Central memory CD4-positive, alpha-beta T cell (primary cell): Measurements from ENCODE around the gene ERBB4.
"Not testable (repeated sequence)": the region's sequence is repeated elsewhere in the genome, so short reads cannot be mapped to it uniquely, and the experiment has no call there.

Experiments
- DNase-seq: peaks from one replicate; pipeline ENCODE4 v3.0.0; 2022

The ERBB4 gene

DNA sequence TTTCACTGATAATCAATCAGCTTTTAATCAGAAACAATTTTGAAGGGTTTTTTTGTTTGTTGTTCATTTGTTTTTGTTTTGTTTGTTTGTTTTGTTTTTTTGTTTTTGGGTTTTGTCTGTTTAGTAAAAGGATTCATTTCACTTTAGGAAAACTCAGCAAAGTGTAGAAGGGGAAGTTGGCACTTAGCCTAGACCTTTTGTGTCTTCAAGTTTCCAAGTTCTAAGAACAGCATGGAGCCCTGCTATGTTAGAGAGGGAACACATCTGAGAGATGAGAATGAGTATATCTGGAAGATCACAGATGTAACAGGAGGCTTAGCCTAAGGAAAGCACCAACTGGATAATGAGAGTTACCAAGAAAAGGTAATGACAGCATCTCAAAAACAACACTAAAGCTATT, 501.5 kb downstream of the ERBB4 start:
- no peak for DNase-seq

DNA sequence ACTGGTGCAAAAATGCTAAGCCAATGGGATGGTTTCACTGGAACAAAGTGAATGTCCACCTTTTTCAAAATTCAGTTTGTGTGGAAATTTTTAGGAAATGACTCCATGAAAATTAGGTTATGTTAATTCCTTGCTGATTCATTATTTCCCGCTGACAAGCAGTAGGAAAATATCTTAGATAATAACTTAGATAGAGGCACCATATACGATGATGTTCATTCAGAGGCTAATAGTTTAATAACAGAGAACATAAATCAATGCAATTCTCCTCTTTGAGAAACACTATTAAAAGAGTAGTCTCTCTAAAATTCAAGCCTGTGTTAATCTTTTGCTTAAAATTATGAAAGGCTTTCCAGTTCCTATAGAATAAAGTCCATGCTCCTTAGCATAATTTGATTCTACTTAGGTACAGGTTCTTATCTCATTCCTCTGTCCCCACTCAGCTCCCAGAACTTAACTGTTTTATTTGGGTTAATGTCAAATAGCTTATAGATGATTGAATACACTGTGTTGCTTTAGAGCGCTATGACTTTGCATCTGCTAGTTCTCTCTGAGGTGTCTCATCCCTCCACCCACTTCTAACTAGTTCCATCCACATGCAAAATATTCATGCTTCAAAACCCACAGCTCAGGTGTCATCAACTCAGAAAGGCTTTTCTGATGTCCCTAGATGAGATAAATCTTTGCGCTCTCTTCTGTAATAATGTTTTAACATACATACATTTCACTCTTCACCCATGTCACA, 503.6 kb downstream of the ERBB4 start:
- no peak for DNase-seq

DNA sequence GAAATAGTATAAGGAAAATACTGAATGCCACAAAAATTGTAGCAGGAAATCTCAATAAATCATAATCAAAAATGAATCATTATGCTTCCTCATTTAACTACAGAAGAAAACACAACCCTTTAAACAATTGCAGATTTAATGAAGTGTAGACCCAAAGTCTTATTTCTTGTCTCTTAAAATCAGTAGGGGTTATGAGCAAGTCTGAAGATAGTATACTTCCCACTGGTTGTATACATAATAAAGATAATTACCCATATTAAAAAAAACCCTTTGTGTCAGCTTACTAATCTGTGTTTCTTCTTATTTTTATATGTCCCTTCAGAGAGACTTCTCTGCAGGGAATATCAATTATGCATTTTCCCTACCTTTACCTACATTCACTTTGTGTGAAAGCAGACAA, 504.7 kb downstream of the ERBB4 start:
- no peak for DNase-seq

DNA sequence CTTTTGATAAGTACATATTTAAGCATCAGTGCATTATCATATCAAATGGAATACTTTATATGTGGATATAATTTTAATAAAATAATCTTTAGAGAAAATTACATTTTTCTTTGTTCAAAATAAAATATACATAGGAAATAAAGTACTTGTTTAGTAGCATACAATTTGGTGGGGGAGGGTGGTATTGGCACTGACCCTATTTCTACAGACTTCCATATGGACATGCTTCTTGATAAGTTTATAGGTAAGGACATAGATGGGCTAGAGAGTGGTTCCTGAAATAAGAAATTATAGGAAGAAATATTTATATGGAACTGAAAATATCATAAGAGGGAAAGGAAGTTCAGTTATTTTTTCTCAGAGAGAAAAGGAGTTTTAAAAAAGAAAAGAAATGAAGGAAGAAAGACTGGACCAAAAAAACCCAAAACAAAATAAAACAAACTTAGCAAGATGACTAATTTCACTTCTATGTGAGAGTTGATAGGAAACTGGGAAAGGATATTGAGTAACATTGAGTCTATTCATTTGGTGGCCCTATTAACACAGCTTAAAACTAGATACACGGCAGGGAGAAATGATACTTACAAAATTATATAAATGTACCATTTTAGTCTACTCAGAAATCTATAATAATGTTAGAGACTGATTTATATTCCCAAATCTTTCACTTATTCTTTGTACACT, 505.9 kb downstream of the ERBB4 start:
- DNase-seq: no peak

DNA sequence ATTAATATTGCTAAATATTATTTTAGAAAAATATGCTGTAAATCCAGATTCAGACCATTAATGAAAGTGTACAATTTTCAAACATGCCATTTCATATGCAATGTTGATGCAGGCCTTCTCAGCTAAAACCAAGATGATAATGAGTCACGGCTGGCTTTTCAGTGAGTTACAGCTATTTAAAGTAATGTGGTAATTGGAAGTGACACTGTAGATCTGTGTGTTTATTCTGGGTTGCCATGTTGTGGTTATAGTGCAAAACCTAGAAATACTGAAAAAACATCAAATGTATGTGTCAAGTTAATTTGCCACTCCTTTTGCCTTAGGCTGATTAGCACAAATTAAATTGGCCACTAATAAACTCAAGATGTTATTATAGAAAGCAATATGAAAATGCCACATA, 506.6 kb downstream of the ERBB4 start:
- DNase-seq: no peak

DNA sequence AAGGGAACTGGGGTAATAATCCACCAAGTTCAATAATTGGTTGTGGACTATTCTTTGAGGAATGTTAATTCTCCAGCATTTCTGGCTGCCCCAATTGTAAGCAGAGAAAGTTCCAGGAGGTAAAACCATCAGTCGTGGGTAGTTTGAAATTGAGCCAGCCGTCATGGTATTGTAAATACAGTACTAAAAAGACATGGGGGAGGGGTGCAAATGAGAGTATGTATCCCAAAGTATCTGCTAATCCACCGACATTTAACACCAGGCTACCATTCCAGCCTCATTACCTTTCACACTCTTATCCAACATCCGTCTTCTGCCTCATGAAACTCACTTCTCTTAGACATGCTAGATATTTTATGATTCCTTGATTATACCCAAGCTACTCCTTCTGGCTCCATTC, 507.9 kb downstream of the ERBB4 start:
- DNase-seq: no peak

DNA sequence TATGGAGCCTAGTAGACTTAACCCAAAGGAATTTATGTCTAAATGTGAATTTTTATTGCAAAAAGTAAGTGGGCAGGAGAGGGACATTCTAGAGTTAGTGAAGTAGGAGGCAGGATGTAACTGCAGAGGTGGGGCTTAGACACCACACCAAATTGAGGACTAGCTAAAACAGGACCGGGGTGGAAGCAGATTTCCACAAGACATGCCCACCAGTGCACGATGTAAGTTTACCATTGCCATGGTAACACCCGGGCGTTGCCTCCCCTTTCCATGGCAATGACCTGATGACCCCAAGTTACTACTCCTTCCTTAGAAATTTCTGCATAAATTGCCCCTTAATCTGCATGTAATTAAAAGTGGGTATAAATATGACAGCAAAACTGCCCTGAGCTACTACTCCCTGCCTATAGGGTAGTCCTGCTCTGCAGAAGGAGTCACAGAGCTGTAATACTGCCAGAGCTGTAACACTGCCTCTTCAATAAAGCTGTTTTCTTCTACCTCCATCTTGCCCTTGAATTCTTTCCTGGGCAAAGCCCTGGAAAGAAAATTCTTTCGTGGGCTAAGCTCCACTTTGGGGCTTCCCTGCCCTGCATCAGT, 509.7 kb downstream of the ERBB4 start:
- no peak for DNase-seq

DNA sequence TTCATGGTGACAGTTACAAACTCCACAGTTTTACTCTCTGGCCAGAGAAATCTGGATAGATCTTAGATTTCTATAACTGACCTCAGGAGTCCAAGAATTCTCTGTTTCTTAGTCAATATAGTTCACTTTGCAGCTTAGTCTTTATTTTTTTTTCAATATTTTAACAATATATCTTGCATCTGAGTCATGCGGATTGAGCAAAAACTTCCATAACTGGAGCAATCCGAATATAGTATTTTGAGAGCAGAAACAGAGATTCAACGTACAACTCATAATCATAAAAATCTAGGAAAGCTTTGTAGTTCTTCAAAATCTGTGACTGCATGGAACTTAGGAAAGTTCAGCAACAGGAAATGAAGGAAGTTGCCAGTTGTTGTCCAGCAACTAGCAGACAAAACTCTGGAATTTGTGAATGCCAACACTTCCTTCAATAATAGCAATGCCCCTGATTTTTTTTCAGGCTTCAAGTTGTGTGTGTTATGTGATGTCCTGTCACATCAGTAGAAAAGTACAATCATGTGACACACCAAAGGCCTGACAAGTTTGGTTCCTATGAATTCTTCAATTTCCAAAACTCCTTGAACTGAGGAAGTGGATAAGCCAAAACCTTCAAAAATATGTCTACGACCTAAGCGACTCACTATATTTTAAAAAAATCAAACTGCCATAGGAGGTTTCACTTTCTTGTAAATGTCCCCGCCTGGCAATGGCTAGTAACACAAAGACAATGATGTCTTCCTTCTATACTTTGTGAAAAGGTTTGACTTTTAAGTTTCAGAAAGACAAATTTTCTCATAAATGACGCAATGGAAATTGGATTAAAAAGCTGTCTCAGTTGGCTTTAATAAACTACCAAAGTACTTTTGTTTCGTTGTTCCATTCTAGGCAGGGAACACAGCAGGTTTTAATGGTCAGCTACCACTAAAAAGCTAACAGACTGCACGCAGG, 510.6 kb downstream of the ERBB4 start:
- no peak for DNase-seq

DNA sequence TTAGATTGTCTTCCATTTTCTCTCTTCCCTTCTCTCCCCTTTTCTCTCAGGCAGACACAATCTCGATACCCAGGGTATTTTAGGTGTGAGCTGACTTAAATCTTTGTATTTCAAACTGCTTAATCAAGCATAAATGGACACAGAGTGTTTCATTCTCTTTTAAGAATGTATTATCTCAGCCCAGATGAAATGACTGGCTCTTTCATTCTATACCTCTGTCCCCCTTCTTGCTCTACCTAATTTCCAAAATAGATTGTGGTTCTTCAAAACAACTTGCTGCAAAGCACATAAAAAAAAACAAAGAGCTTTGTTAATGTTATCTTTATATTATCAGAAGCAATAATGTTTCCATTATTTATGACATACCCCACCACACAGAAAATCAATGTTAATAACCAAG, 514.6 kb downstream of the ERBB4 start:
- DNase-seq: no peak

DNA sequence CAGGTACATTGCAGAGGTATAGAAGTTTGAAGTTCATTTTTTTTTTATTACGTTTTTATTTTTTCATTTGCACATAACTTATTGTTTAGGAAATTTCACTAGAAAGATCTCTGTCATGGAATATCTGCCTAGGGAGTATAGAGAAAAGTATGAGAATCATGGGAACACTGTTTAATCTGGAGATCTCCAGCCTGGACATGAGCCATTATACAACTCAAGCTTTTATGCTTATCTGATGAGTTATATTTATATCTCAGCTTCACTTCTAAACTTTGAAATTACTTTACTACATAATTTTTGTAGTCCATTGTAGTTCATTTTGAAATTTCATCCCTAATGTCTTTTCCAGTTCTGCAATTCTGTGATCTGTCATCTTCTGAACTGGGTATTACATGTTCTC, 515.6 kb downstream of the ERBB4 start:
- no peak for DNase-seq

DNA sequence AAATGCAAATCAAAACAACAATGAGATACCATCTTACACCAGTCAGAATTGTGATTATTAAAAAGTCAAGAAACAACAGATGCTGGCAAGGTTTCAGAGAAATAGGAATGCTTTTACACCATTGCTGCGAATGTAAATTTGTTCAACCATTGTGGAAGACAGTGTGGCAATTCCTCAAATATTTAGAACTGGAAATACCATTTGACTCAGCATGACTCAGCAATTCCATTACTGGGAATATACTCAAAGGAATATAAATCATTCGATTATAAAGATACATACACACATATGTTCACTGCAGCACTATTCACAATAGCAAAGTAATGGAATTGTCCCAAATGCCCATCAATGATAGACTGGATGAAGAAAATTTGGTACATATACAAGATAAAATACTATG, 516.7 kb downstream of the ERBB4 start:
- no peak for DNase-seq

DNA sequence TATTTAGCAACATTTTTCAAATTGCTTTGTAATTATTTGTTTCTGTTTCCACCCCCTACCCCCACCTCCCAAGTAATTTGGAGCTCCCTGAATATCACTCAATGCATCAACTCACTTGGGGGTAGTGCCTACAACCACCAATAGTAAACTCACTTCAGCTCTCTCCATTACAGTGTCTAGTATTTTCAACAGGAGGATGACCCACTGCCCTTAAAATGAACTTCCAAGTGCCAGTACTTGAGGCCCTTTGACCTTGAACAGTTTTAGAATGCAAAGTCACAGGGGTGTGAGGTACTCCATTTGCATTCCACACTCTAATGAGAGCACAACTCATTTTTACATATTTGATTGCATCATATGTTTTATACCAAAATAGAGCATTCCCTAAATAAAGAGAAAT, 523.0 kb downstream of the ERBB4 start:
- no peak for DNase-seq

DNA sequence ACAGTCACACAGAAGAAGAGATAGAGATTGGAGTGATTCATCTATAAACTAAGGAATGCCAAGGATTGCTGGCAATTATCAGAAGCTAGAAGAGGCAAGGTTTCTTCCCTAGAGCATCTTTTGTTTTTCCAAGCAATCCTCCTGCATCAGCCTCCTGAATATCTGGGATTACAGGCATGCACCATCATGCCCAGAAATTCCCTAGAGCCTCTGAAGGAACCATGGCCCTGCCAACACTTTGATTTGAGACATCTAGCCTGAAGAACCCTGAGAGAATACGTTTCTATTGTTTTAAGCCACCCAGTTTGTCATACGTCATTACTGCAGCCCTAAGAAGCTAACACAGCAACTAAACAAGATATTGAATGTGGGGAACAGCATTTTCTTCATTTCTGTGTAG, 525.0 kb downstream of the ERBB4 start:
- no peak for DNase-seq

DNA sequence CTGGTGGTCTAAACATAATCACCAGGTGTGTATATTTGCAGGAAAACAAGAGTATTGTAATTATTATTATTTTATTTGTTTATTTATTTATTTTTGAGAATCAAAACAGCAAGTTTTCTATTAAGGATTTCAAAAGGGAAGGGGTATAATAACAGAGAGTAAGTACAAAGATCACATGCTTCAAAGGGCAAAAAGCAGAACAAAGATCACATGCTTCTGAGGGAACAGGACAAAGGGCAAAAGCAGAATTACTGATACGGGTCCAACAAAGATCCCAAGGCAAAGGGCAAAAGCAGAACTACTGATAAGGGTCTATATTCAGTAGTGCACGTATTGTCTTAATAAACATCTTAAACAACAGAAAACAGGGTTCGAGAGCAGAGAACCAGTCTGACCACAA, 528.3 kb downstream of the ERBB4 start:
- not testable (repeated sequence) for DNase-seq

DNA sequence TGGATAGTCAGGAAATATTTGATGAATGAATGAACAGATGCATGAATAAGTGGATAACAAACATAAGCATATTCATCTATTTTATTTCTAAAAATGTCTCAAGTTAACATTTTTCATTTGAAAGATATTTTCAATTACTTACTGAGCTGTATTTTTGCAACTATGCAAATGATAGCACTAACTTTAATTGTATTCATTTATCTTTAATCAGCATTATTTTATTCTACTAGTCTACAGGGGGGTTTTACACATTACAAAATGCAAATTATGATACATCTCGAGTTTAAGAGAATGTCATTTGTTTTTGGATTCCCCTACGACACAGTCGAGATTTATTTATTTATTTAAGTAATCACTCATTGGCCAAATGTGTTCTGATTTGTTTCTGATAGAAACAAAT, 530.6 kb downstream of the ERBB4 start:
- DNase-seq: no peak

DNA sequence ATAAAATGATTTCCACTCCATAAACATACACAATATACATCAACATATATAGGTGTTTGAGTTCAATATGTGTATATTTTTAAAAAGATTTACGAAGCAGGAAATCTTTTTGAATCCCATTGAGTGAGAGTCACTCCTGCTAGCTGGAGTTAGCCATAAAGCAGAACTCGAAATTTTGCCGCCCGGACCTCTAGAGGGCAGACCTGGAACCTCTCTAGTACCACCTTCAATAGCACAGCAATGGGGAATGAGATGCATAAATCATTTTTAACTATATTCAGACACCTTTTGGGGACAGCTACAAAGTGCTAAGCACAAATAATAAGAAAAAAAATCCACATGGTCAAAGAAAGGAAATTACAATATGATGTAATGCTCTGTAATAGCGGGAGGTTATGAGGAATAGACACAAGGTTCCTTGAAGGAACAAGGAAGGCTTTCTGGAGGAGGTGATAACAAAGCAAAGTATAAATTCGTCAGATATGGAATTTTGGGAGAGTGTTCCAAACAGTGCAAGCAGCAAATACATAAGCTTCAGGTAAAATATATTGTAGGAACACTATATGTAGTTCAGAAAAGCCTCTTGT, 533.4 kb downstream of the ERBB4 start:
- DNase-seq: no peak

DNA sequence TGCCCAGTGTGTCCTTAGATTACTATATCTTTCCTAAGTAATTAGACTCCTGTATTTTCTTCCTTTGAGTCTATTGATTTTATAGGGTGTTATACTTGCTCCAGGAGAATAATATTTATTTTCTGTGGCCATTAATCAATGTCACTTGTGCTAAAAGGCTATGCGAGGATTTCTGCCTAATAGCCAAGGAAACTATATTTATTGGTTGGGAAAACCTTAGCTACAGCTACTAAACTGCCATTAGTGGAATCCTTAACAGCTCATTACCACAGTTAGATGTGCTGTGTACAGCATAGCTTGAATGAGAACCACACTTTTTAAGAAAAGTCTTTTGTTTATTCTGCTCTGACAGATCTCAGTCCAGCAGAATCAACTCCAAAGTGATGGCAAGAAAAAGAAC, 537.3 kb downstream of the ERBB4 start:
- DNase-seq: no peak

DNA sequence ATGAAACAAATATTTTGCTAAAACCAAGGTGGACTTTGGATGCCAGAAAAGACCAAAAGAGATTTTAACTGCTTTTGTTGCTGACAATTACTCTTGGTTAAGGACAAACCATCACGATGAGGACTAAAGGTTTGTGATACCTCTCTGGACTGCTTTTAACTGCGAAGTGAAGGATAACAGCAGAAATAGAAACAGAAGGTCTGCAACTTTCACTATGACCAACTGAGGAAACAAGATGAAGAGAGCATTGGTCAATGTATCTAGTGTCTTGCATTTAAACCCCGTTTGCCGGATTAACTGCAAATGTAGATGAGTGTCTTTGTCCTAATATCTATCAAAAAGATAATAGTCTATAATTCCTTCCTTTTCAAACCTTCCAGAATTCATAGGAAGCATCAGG, 541.7 kb downstream of the ERBB4 start:
- no peak for DNase-seq

DNA sequence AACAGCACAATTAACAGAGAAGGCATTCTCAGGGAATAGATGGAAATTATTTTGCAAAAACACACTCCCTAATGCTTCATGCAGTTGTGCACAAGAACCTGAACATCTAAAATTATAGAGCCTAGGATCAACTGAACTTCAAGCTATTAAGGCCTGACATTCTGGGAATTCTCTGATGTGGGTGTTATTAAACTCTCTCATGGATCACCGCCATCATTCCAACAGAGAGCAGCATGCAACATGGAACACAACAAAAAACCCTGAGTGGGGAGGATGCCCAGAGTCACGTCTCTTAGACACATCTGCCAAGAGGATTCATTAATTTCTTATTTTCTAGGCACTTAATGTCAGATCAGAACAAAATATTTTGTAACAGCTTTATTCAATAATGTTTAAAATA, 543.8 kb downstream of the ERBB4 start:
- DNase-seq: no peak

DNA sequence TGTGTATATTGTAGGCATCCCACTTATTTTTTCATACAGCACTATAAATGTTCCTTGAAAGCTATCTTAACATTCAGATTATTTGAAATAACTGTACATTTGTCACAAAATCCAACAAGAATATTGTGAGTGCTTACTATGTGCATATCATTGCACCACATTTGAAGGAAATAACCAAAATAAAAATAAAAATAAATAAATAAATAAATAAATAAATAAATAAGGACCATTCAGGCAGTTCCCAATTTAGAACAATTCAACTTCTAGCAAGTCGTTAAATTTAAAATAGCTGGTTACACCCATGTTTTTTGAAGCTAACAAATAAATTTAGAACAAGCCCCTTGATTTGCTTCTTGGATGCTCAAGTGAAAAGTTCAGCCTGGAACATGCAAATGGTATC, 548.3 kb downstream of the ERBB4 start:
- no peak for DNase-seq

DNA sequence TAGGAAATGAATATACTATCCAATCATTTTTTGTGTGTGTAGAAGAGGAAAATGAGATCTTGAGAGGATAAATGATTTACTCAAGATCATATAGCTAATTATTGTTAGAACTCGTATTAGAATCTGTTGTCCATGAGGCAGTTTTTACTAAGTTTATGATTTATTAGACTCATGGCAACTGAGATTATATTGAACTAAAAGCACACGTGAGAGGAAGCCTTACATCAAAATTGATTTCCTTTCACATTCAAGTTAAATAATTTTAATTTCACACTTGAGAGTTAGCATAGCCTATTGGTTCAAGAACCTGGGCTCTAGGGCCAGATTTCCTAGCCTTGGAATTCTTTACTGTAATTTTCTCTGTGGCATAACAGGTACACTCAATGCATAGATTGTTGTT, 552.3 kb downstream of the ERBB4 start:
- no peak for DNase-seq

DNA sequence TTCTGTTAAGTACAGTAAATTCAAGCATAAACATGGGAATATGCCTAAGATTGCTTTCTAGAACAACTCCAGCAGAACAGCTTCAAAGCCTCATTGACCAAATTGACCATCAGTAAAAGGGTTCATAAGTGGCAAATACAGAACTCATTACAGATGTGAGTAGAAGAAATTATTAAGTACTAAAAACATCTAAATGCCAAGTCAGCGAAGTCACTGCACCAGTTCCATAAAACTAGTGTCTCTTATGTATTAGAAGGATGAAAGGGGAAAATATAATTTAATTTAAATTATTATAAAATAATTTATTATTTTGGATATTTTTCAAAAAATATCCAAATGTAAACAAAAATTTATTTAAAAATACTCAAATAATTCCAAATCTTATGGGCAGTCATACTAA, 553.2 kb downstream of the ERBB4 start:
- no peak for DNase-seq

DNA sequence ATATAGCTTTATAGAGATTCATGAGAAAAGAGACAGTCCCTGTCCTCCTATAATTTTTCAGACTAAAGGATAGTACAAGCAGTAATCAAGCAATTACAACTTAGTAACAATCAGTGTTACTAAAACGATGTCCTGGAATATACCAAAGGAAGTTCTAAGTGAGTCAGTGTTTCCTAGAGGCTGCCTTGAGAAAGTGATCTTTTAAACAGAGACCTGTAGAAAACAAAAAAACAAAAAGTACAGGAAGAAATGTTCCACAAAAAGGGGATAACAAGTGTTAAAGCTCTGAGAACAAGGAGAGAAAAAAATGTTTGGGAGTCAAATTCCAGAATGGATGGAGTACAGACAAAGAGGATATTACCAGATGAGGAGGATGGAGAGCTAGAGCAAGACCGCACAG, 556.4 kb downstream of the ERBB4 start:
- no peak for DNase-seq
